Sigmoid colon (tissue), 7 donors: ENCODE measurements around the gene MRPS27. TPM values are rescaled to one million over a fixed set of nuclear protein-coding genes. Genes with fewer than 3 reads are reported as not detected.
A peak's percentile ranks its signal among the peaks of the same experiment; 100 is the strongest.

Experiments
- DNase-seq: peaks from one replicate; pipeline ENCODE4 v3.0.0-alpha.2; 2019
- H3K27ac ChIP-seq, 4 donors: fragments of 200-600 bp; sonication (generic); one replicate each; pipeline ENCODE4 v1.5.1; 2016 to 2019; ENCODE audit warnings: mild to moderate bottlenecking in 1 of 4
- H3K27me3 ChIP-seq, 3 donors: fragments of 200-600 bp; sonication (generic); one replicate each; pipeline ENCODE4 v1.5.1; 2019; ENCODE audit warnings: mild to moderate bottlenecking in 1 of 3
- H3K36me3 ChIP-seq, 4 donors: fragments of 200-600 bp; sonication (generic); one replicate each; pipeline ENCODE4 v1.5.1; 2016 to 2019
- H3K4me1 ChIP-seq, 4 donors: fragments of 200-600 bp; sonication (generic); one replicate each; pipeline ENCODE4 v1.5.1; 2017 to 2019
- H3K4me3 ChIP-seq, 4 donors: fragments of 200-600 bp; sonication (generic); one replicate each; pipeline ENCODE4 v1.5.1; 2017 to 2019; ENCODE audit warnings: mild to moderate bottlenecking in 2 of 4, moderate library complexity in 1 of 4
- H3K9me3 ChIP-seq, 4 donors: fragments of 200-600 bp in 3 of 4; sonication (generic) in 3 of 4; one replicate each; pipeline versions ENCODE4 v1.5.1 to v1.6.1; 2013 to 2019
- CTCF ChIP-seq, 4 experiments: fragments of 450-650 bp in 3 of 4; fragments of 200-600 bp in 1 of 4; IDR thresholded peaks; one replicate each; pipeline ENCODE4 v1.5.1; 2016 to 2019; ENCODE audit warnings: antibody characterized with exemption in 4 of 4, mild to moderate bottlenecking in 3 of 4, moderate library complexity in 2 of 4
- EP300 ChIP-seq, 4 donors: sonication (generic); formaldehyde crosslinking; IDR thresholded peaks; one replicate each; pipeline ENCODE4 v1.6.1; 2017; ENCODE audit warnings: antibody characterized with exemption in 4 of 4
- POLR2A ChIP-seq, 2 donors: fragments of 450-650 bp; IDR thresholded peaks; one replicate each; pipeline ENCODE4 v1.6.1; 2016; ENCODE audit warnings: antibody characterized with exemption in 2 of 2, mild to moderate bottlenecking in 2 of 2, moderate library complexity in 2 of 2
- POLR2AphosphoS5 ChIP-seq, 4 donors: sonication (generic); formaldehyde crosslinking; IDR thresholded peaks; one replicate each; pipeline ENCODE4 v1.6.1; 2017; ENCODE audit warnings: antibody characterized with exemption in 4 of 4
- WGBS, 2 donors: extraction: QIAGEN DNeasy Blood & Tissue Kit; methylation state at CpG; one replicate each; pipeline ENCODE4 v1.1.7; 2013; 5-methylcytosine and 5-hydroxymethylcytosine counted together
- intact Hi-C: fragments of 100-400 bp; cut with DNase I; formaldehyde crosslinking; loops from one replicate; pipeline ENCODE4 v1.15.1; 2023
- polyA plus RNA-seq, 3 donors: library from polyadenylated mRNA; stranded (reverse); fragments of 200-250 nt; gene quantifications; one replicate each; pipeline ENCODE4 v1.2.3, GENCODE V29; 2013
- total RNA-seq, 4 donors: library from RNA; depleted of rRNA; stranded (reverse); fragments of >200 nt; gene quantifications; one replicate each; pipeline ENCODE4 v1.1.0, GENCODE V29; 2016
- donor health status: healthy with polysubstance abuse.
- donor health status: Bipolar disorder and iron deficiency.
- donor health status: healthy.

MRPS27 gene
- total and polyA plus RNA-seq, 7 donors, result 23.1 to 64.0 (median 44.8) TPM

- Histone ChIP-seq H3K27me3 (no peaks in the 10 kb centered on the region), H3K9me3 (no peaks in the 10 kb centered on the region), H3K4me3 (no peak overlapping the region), H3K36me3 (peaks cover 0 to 6% (median 0%) of the 10 kb centered on the region in 4 donors), H3K27ac (no peak overlapping the region), H3K4me1 (peaks cover 0 to 41% (median 34%) of the 10 kb centered on the region in 4 donors)
- TF ChIP-seq EP300 (IDR thresholded peaks at IDR 0.05), result no peak
- TF ChIP-seq CTCF (IDR thresholded peaks at IDR 0.05), result no peak
- no peak for TF ChIP-seq POLR2A (IDR thresholded peaks at IDR 0.05)
- TF ChIP-seq POLR2AphosphoS5 (IDR thresholded peaks at IDR 0.05), result no peak
- intact Hi-C loops, result no loop called here
- WGBS, 2 donors, result 95 to 97% methylated on average over 3 of the region's 3 CpGs
- no peak for DNase-seq
These were observed 34.6 kb downstream of the MRPS27 start for GRCh38 chr5:72285424-72285821.

- Histone ChIP-seq H3K4me3 (no peak overlapping the region), H3K27ac (no peak overlapping the region), H3K9me3 (no peaks in the 10 kb centered on the region), H3K27me3 (no peaks in the 10 kb centered on the region), H3K36me3 (peaks cover 0 to 6% (median 0%) of the 10 kb centered on the region in 4 donors), H3K4me1 (peaks cover 0 to 48% (median 40%) of the 10 kb centered on the region in 4 donors)
- WGBS, 2 donors, result 81 to 91% methylated on average over 3 of the region's 3 CpGs
- no peak for TF ChIP-seq POLR2A (IDR thresholded peaks at IDR 0.05)
- no peak for TF ChIP-seq CTCF (IDR thresholded peaks at IDR 0.05)
- TF ChIP-seq POLR2AphosphoS5 (IDR thresholded peaks at IDR 0.05), result no peak
- TF ChIP-seq EP300 (IDR thresholded peaks at IDR 0.05), result no peak
- no peak for DNase-seq
- intact Hi-C loops, result loop anchor here (5.0 kb wide), 1 partner anchor 37 kb away; no protein-coding TSS in a partner anchor
These were observed 35.2 kb downstream of the MRPS27 start for GRCh38 chr5:72284559-72285423.

GRCh38 chr5:72283358-72283757 is 36.7 kb downstream of the MRPS27 start:
- intact Hi-C loops, result loop anchor here (5.0 kb wide), 1 partner anchor 36 kb away; no protein-coding TSS in a partner anchor
- peaks cover 0 to 45% (median 40%) of the 10 kb centered on the region in 4 donors for H3K4me1 ChIP-seq
- TF ChIP-seq POLR2A (IDR thresholded peaks at IDR 0.05) (no peak), CTCF (IDR thresholded peaks at IDR 0.05) (no peak), EP300 (IDR thresholded peaks at IDR 0.05) (no peak), POLR2AphosphoS5 (IDR thresholded peaks at IDR 0.05) (no peak)
- DNase-seq, result no peak
- no peaks in the 10 kb centered on the region for H3K9me3 ChIP-seq
- WGBS, 2 donors, result 81 to 92% methylated on average over 2 of the region's 2 CpGs
- peaks cover 0 to 6% (median 0%) of the 10 kb centered on the region in 4 donors for H3K36me3 ChIP-seq
- no peaks in the 10 kb centered on the region for H3K27me3 ChIP-seq
- peak overlapping the region; percentile 58 to 81 (median 66) for H3K27ac ChIP-seq
- H3K4me3 ChIP-seq, result no peak overlapping the region

- DNase-seq, result no peak
These were observed 37.2 kb downstream of the MRPS27 start for GRCh38 chr5:72282878-72283277.

More at GRCh38 chr5:72282878-72283277, 37.2 kb downstream of the MRPS27 start:
- Histone ChIP-seq H3K4me3 (no peak overlapping the region), H3K27me3 (no peaks in the 10 kb centered on the region), H3K9me3 (no peaks in the 10 kb centered on the region), H3K27ac (peak overlapping the region; percentile 58 to 81 (median 66)), H3K4me1 (peaks cover 0 to 45% (median 40%) of the 10 kb centered on the region in 4 donors), H3K36me3 (peaks cover 0 to 5% (median 0%) of the 10 kb centered on the region in 4 donors)
- intact Hi-C loops, result loop anchor here (5.0 kb wide), 1 partner anchor 36 kb away; no protein-coding TSS in a partner anchor
- TF ChIP-seq POLR2AphosphoS5 (IDR thresholded peaks at IDR 0.05) (no peak), CTCF (IDR thresholded peaks at IDR 0.05) (no peak), EP300 (IDR thresholded peaks at IDR 0.05) (no peak)
- 85 to 88% methylated on average over 2 of the region's 2 CpGs for WGBS, 2 donors
